HepG2 (cell line): Measurements from ENCODE around the gene BSN. TPM values are rescaled to one million over a fixed set of nuclear protein-coding genes. Genes with fewer than 3 reads are reported as not detected.
A peak's percentile ranks its signal among the peaks of the same experiment; 100 is the strongest.

Source experiments
- ARNT2 ChIP-seq: sonication (generic); formaldehyde crosslinking; IDR thresholded peaks from 2 replicates; pipeline ENCODE4 v1.8.0; 2022; ENCODE audit warnings: mild to moderate bottlenecking, low read depth, missing genetic modification reagents, moderate library complexity
- BORCS8-MEF2B ChIP-seq: sonication (generic); formaldehyde crosslinking; IDR thresholded peaks from 2 replicates; pipeline ENCODE4 v1.8.0; 2022; ENCODE audit warnings: mild to moderate bottlenecking, missing genetic modification reagents
- HDAC2 ChIP-seq: sonication (generic); formaldehyde crosslinking; IDR thresholded peaks from 2 replicates; pipeline ENCODE4 v1.4.0; 2020; ENCODE audit warnings: missing genetic modification reagents
- MXD4 ChIP-seq: IDR thresholded peaks from 2 replicates; pipeline ENCODE4 v1.6.1; 2016; ENCODE audit warnings: mild to moderate bottlenecking, missing biosample characterization, missing genetic modification reagents
- RAD51 ChIP-seq: fragments of 450-650 bp; IDR thresholded peaks from 2 replicates; pipeline ENCODE4 v1.6.1; 2016; ENCODE audit warnings: borderline replicate concordance
- SIN3B ChIP-seq: fragments of 150-350 bp; IDR thresholded peaks from 2 replicates; pipeline ENCODE4 v1.6.1; 2014; ENCODE audit warnings: low read length
- THAP8 ChIP-seq: sonication (generic); formaldehyde crosslinking; IDR thresholded peaks from 2 replicates; pipeline ENCODE4 v1.5.1; 2020; ENCODE audit warnings: missing genetic modification reagents, mild to moderate bottlenecking, borderline replicate concordance
- YEATS2 ChIP-seq: sonication (generic); formaldehyde crosslinking; IDR thresholded peaks from 2 replicates; pipeline ENCODE4 v1.4.0; 2020; ENCODE audit warnings: missing genetic modification reagents, borderline replicate concordance
- ZNF256 ChIP-seq: sonication (generic); formaldehyde crosslinking; conservative IDR thresholded peaks from 2 replicates; pipeline ENCODE4 v1.4.0; 2020; ENCODE audit warnings: missing genetic modification reagents
- ZNF331 ChIP-seq: sonication (generic); formaldehyde crosslinking; IDR thresholded peaks from 2 replicates; pipeline ENCODE4 v1.4.0; 2020; ENCODE audit warnings: missing genetic modification reagents
- ZNF350 ChIP-seq: sonication (generic); formaldehyde crosslinking; IDR thresholded peaks from 2 replicates; pipeline ENCODE4 v1.4.0; 2020; ENCODE audit warnings: mild to moderate bottlenecking, low read depth, missing genetic modification reagents, borderline replicate concordance
- ZNF460 ChIP-seq: sonication (generic); formaldehyde crosslinking; IDR thresholded peaks from 2 replicates; pipeline ENCODE4 v1.5.1; 2020; ENCODE audit warnings: missing genetic modification reagents, mild to moderate bottlenecking, borderline replicate concordance
- ZNF609 ChIP-seq: sonication (generic); formaldehyde crosslinking; IDR thresholded peaks from 2 replicates; pipeline ENCODE4 v1.4.0; 2020; ENCODE audit warnings: mild to moderate bottlenecking, missing genetic modification reagents, borderline replicate concordance
- ZNF614 ChIP-seq: IDR thresholded peaks from 2 replicates; pipeline ENCODE4 v1.6.1; 2018; ENCODE audit warnings: missing biosample characterization, missing genetic modification reagents, inconsistent platforms, borderline replicate concordance
- ZNF761 ChIP-seq: sonication (generic); formaldehyde crosslinking; conservative IDR thresholded peaks from 2 replicates; pipeline ENCODE4 v1.4.0; 2020; ENCODE audit warnings: mild to moderate bottlenecking, missing genetic modification reagents
- polyA plus RNA-seq, 8 experiments: library from polyadenylated mRNA; depleted of rRNA in 3 of 8; stranded (reverse) in 7 of 8; unstranded in 1 of 8; fragments of >200 nt; fragmentation: Illumina TruSeq in 4 of 8; extraction: Trizol in 4 of 8; gene quantifications; 2 replicates each; pipeline versions ENCODE4 v1.2.1 to v1.2.3, GENCODE V29; 2011 to 2016; ENCODE audit warnings: low read depth in 4 of 8, missing spikeins in 1 of 8, mixed read lengths in 1 of 8; ENCODE audit not compliant: insufficient read depth in 1 of 8
- total RNA-seq, 5 experiments: library from RNA; depleted of rRNA; stranded (reverse); fragments of >200 nt; fragmentation: Illumina TruSeq; extraction: Trizol; gene quantifications; 2 replicates each; pipeline ENCODE4 v1.2.3, GENCODE V29; 2016; ENCODE audit warnings: low read depth in 1 of 5
- TF ChIP-seq, protein P1 (sequence below): sonication (generic); formaldehyde crosslinking; IDR thresholded peaks from 2 replicates; pipeline ENCODE4 v1.4.0; 2020; ENCODE audit warnings: low read depth, mild to moderate bottlenecking, missing genetic modification reagents
- TF ChIP-seq, protein P2 (sequence below): sonication (generic); formaldehyde crosslinking; IDR thresholded peaks from 2 replicates; pipeline ENCODE4 v1.4.0; 2020; ENCODE audit warnings: missing genetic modification reagents, borderline replicate concordance

Gene BSN
- total and polyA plus RNA-seq, 2 of the 13 experiments (the other 11 are each of a cell fraction or from before 2014, with no cell fraction given): 0.42 to 0.86 TPM

DNA sequence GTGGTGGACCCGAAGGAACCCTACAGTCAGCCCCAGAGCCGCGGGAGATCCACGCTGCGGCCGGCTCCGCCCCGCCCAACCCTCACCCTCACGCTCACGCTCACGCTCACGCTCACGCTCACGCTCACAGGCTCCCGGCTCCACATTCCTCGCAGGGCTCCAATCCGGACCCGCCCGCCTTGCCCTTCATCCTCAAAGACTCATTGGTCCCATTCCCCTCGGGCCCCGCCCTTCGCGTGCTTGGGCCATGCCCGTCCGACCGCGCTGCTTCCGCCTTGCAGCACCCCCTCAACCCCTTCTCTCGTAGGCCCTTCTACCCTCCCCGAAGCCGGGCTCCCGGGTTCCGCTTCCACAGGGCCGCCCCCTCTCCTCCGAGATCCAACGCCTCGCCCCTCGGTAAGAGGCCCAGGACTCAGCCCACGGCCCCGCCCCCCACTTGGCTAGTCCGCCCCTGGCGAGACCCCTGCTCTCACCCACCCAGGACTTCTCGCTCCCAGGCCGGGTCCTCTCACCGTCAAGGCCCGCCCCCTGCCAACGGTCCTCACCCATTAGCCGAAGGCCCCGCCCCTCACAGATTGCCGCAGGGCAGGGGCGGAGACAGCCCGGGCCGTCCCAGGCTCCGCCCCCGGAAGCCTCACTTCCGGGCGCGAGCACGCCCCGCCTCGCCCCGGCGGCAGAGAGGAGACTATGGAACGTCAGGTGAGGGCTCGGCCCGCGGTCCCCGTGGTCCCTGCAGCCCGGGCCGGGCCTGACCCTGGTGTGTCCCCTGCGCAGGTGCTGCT is 119.6 kb downstream of the BSN start, which contains the start of gene APEH (continued):
- no peak; the same call in none of the 2 replicates for TF ChIP-seq HDAC2 (CRISPR knock-in tag)
- peak; percentile 73 for TF ChIP-seq ZNF761
- TF ChIP-seq MXD4 (CRISPR knock-in tag): no peak; the same call in 1 of the 2 replicates
- TF ChIP-seq ZNF350: no peak; the same call in 1 of the 2 replicates
- TF ChIP-seq, protein P1, sequence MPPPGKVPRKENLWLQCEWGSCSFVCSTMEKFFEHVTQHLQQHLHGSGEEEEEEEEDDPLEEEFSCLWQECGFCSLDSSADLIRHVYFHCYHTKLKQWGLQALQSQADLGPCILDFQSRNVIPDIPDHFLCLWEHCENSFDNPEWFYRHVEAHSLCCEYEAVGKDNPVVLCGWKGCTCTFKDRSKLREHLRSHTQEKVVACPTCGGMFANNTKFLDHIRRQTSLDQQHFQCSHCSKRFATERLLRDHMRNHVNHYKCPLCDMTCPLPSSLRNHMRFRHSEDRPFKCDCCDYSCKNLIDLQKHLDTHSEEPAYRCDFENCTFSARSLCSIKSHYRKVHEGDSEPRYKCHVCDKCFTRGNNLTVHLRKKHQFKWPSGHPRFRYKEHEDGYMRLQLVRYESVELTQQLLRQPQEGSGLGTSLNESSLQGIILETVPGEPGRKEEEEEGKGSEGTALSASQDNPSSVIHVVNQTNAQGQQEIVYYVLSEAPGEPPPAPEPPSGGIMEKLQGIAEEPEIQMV (CRISPR knock-in tag): no peak
- TF ChIP-seq YEATS2 (CRISPR knock-in tag): peak; percentile 17; the same call in 1 of the 2 replicates
- no peak for TF ChIP-seq ZNF331 (CRISPR knock-in tag)
- no peak for TF ChIP-seq ZNF614
- no peak for TF ChIP-seq BORCS8-MEF2B (CRISPR knock-in tag)
- no peak for TF ChIP-seq RAD51
- TF ChIP-seq, protein P2, sequence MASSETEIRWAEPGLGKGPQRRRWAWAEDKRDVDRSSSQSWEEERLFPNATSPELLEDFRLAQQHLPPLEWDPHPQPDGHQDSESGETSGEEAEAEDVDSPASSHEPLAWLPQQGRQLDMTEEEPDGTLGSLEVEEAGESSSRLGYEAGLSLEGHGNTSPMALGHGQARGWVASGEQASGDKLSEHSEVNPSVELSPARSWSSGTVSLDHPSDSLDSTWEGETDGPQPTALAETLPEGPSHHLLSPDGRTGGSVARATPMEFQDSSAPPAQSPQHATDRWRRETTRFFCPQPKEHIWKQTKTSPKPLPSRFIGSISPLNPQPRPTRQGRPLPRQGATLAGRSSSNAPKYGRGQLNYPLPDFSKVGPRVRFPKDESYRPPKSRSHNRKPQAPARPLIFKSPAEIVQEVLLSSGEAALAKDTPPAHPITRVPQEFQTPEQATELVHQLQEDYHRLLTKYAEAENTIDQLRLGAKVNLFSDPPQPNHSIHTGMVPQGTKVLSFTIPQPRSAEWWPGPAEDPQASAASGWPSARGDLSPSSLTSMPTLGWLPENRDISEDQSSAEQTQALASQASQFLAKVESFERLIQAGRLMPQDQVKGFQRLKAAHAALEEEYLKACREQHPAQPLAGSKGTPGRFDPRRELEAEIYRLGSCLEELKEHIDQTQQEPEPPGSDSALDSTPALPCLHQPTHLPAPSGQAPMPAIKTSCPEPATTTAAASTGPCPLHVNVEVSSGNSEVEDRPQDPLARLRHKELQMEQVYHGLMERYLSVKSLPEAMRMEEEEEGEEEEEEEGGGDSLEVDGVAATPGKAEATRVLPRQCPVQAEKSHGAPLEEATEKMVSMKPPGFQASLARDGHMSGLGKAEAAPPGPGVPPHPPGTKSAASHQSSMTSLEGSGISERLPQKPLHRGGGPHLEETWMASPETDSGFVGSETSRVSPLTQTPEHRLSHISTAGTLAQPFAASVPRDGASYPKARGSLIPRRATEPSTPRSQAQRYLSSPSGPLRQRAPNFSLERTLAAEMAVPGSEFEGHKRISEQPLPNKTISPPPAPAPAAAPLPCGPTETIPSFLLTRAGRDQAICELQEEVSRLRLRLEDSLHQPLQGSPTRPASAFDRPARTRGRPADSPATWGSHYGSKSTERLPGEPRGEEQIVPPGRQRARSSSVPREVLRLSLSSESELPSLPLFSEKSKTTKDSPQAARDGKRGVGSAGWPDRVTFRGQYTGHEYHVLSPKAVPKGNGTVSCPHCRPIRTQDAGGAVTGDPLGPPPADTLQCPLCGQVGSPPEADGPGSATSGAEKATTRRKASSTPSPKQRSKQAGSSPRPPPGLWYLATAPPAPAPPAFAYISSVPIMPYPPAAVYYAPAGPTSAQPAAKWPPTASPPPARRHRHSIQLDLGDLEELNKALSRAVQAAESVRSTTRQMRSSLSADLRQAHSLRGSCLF (CRISPR knock-in tag): no peak
- no peak for TF ChIP-seq SIN3B
- TF ChIP-seq ARNT2 (CRISPR knock-in tag): peak; percentile 23; the same call in 1 of the 2 replicates
- TF ChIP-seq ZNF609 (CRISPR knock-in tag): no peak; the same call in 1 of the 2 replicates
- TF ChIP-seq ZNF256 (CRISPR knock-in tag): 0 out of 2 replicates have a peak, but pooled peaks have one; percentile 37
- no peak for TF ChIP-seq THAP8
- no peak for TF ChIP-seq ZNF460
